HepG2 (cell line): ENCODE results near the gene PP2D1. TPM values are rescaled to one million over a fixed set of nuclear protein-coding genes. Genes with fewer than 3 reads are reported as not detected.

Experiments
- ARID4A ChIP-seq: sonication (generic); formaldehyde crosslinking; IDR thresholded peaks from 2 replicates; pipeline ENCODE4 v1.5.0; 2020; ENCODE audit warnings: mild to moderate bottlenecking, missing genetic modification reagents, borderline replicate concordance
- FOXC1 ChIP-seq: sonication (generic); formaldehyde crosslinking; IDR thresholded peaks from 2 replicates; pipeline ENCODE4 v1.8.0; 2022; ENCODE audit warnings: mild to moderate bottlenecking, missing genetic modification reagents, borderline replicate concordance
- HDAC1 ChIP-seq: sonication (generic); formaldehyde crosslinking; IDR thresholded peaks from 2 replicates; pipeline ENCODE4 v1.5.1; 2020; ENCODE audit warnings: mild to moderate bottlenecking, missing genetic modification reagents
- HNF1A ChIP-seq, 2 experiments: sonication (generic) in 1 of 2; formaldehyde crosslinking in 1 of 2; IDR thresholded peaks; 2 replicates each; pipeline versions ENCODE4 v1.4.0 to v1.6.1; 2016 to 2020; ENCODE audit warnings: borderline replicate concordance in 1 of 2, low read depth in 1 of 2, mild to moderate bottlenecking in 1 of 2, missing genetic modification reagents in 1 of 2
- IRF1 ChIP-seq: sonication (generic); formaldehyde crosslinking; IDR thresholded peaks from 2 replicates; pipeline ENCODE4 v1.4.0; 2020; ENCODE audit warnings: low read depth, mild to moderate bottlenecking, missing genetic modification reagents
- NFE2 ChIP-seq: sonication (generic); formaldehyde crosslinking; IDR thresholded peaks from 2 replicates; pipeline ENCODE4 v1.4.0; 2020; ENCODE audit warnings: missing genetic modification reagents
- PAX8 ChIP-seq: sonication (generic); formaldehyde crosslinking; IDR thresholded peaks from 2 replicates; pipeline ENCODE4 v1.8.0; 2022; ENCODE audit warnings: mild to moderate bottlenecking, missing genetic modification reagents, borderline replicate concordance
- PCBP1 ChIP-seq: fragments of 200-400 bp; formaldehyde crosslinking; IDR thresholded peaks from 2 replicates; pipeline ENCODE4 v1.6.1; 2017; ENCODE audit warnings: mild to moderate bottlenecking, low read depth, low read length, borderline replicate concordance
- RBAK ChIP-seq: sonication (generic); formaldehyde crosslinking; IDR thresholded peaks from 2 replicates; pipeline ENCODE4 v1.5.1; 2020; ENCODE audit warnings: mild to moderate bottlenecking, missing genetic modification reagents
- RBM39 ChIP-seq: fragments of 200-400 bp; formaldehyde crosslinking; IDR thresholded peaks from one replicate; pipeline ENCODE4 v1.6.1; 2018; ENCODE audit warnings: antibody characterized with exemption, mild to moderate bottlenecking, low read depth, low read length; ENCODE audit not compliant: poor library complexity, severe bottlenecking
- SAP130 ChIP-seq: IDR thresholded peaks from 2 replicates; pipeline ENCODE4 v1.6.1; 2016; ENCODE audit warnings: low read depth
- SMARCC2 ChIP-seq: fragments of 450-650 bp; IDR thresholded peaks from 2 replicates; pipeline ENCODE4 v1.6.1; 2017; ENCODE audit warnings: antibody characterized with exemption, mild to moderate bottlenecking
- SNAI1 ChIP-seq: sonication (generic); formaldehyde crosslinking; IDR thresholded peaks from 2 replicates; pipeline ENCODE4 v1.5.0; 2020; ENCODE audit warnings: mild to moderate bottlenecking, missing genetic modification reagents, borderline replicate concordance
- ZFAT ChIP-seq: sonication (generic); formaldehyde crosslinking; conservative IDR thresholded peaks from 2 replicates; pipeline ENCODE4 v1.8.1; 2023; ENCODE audit warnings: missing genetic modification reagents, inconsistent platforms
- ZNF251 ChIP-seq: sonication (generic); formaldehyde crosslinking; IDR thresholded peaks from 2 replicates; pipeline ENCODE4 v1.9.0; 2021; ENCODE audit warnings: mild to moderate bottlenecking, missing genetic modification reagents
- ZNF337 ChIP-seq: sonication (generic); formaldehyde crosslinking; IDR thresholded peaks from 2 replicates; pipeline ENCODE4 v1.5.1; 2020; ENCODE audit warnings: missing genetic modification reagents, low read depth, mild to moderate bottlenecking, borderline replicate concordance
- ZNF530 ChIP-seq: sonication (generic); formaldehyde crosslinking; IDR thresholded peaks from 2 replicates; pipeline ENCODE4 v1.5.0; 2020; ENCODE audit warnings: low read depth, mild to moderate bottlenecking, missing genetic modification reagents
- polyA plus RNA-seq, 8 experiments: library from polyadenylated mRNA; depleted of rRNA in 3 of 8; stranded (reverse) in 7 of 8; unstranded in 1 of 8; fragments of >200 nt; fragmentation: Illumina TruSeq in 4 of 8; extraction: Trizol in 4 of 8; gene quantifications; 2 replicates each; pipeline versions ENCODE4 v1.2.1 to v1.2.3, GENCODE V29; 2011 to 2016; ENCODE audit warnings: low read depth in 4 of 8, missing spikeins in 1 of 8, mixed read lengths in 1 of 8; ENCODE audit not compliant: insufficient read depth in 1 of 8
- total RNA-seq, 5 experiments: library from RNA; depleted of rRNA; stranded (reverse); fragments of >200 nt; fragmentation: Illumina TruSeq; extraction: Trizol; gene quantifications; 2 replicates each; pipeline ENCODE4 v1.2.3, GENCODE V29; 2016; ENCODE audit warnings: low read depth in 1 of 5
- TF ChIP-seq, protein P1 (sequence below): sonication (generic); formaldehyde crosslinking; IDR thresholded peaks from 2 replicates; pipeline ENCODE4 v1.5.0; 2020; ENCODE audit warnings: missing genetic modification reagents

Gene PP2D1
- total and polyA plus RNA-seq, 2 of the 13 experiments (the other 11 are each of a cell fraction or from before 2014, with no cell fraction given) = not detected

GRCh38 chr3:20039765-20040547, 27.9 kb upstream of the PP2D1 start, which contains the start of gene KAT2B (continued):
- TF ChIP-seq, protein P1, sequence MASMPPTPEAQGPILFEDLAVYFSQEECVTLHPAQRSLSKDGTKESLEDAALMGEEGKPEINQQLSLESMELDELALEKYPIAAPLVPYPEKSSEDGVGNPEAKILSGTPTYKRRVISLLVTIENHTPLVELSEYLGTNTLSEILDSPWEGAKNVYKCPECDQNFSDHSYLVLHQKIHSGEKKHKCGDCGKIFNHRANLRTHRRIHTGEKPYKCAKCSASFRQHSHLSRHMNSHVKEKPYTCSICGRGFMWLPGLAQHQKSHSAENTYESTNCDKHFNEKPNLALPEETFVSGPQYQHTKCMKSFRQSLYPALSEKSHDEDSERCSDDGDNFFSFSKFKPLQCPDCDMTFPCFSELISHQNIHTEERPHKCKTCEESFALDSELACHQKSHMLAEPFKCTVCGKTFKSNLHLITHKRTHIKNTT (CRISPR knock-in tag) = no peak
- peak; percentile 72 for TF ChIP-seq SAP130
- no peak for TF ChIP-seq IRF1 (CRISPR knock-in tag)
- TF ChIP-seq ZNF530 (CRISPR knock-in tag) = no peak
- no peak for TF ChIP-seq ZFAT (CRISPR knock-in tag)
- no peak for TF ChIP-seq ZNF251
- TF ChIP-seq RBM39 = no peak
- TF ChIP-seq SMARCC2 = no peak
- no peak for TF ChIP-seq NFE2
- no peak for TF ChIP-seq FOXC1 (CRISPR knock-in tag)
- no peak for TF ChIP-seq RBAK (CRISPR knock-in tag)
- no peak for TF ChIP-seq SNAI1
- TF ChIP-seq PAX8 = no peak
- TF ChIP-seq HNF1A (IDR thresholded peaks at IDR 0.05; ENCODE audit: low read depth) = no peak
- TF ChIP-seq HNF1A (CRISPR knock-in tag; IDR thresholded peaks at IDR 0.05; ENCODE audit: borderline replicate concordance) = 0 out of 2 replicates have a peak, but pooled peaks have one; percentile 31
- TF ChIP-seq ARID4A = no peak; the same call in 1 of the 2 replicates
- TF ChIP-seq ZNF337 (CRISPR knock-in tag) = no peak
- 0 out of 2 replicates have a peak, but pooled peaks have one; percentile 72 for TF ChIP-seq PCBP1
- peak; percentile 23; the same call in 1 of the 2 replicates for TF ChIP-seq HDAC1 (CRISPR knock-in tag)
